Uterus (tissue), 4 donors: ENCODE data around the gene FYCO1. TPM values are rescaled to one million over a fixed set of nuclear protein-coding genes. Genes with fewer than 3 reads are reported as not detected.

Source experiments
- DNase-seq, 2 donors: peaks; one replicate each; pipeline ENCODE4 v3.0.0-alpha.2; 2019 to 2020
- H3K27ac ChIP-seq, 2 donors: fragments of 200-600 bp; sonication (generic); 1 replicate in 1 of 2; 2 replicates in 1 of 2; pipeline ENCODE4 v1.5.1; 2016 to 2018
- H3K27me3 ChIP-seq, 2 donors: fragments of 200-600 bp; sonication (generic); one replicate each; pipeline ENCODE4 v1.5.1; 2018 to 2019; ENCODE audit warnings: control low read depth in 1 of 2
- H3K36me3 ChIP-seq, 2 donors: fragments of 200-600 bp; sonication (generic); one replicate each; pipeline ENCODE4 v1.5.1; 2019; ENCODE audit warnings: control low read depth in 1 of 2
- H3K4me1 ChIP-seq, 2 donors: fragments of 200-600 bp; sonication (generic); one replicate each; pipeline ENCODE4 v1.5.1; 2018 to 2019; ENCODE audit warnings: control low read depth in 1 of 2
- H3K4me3 ChIP-seq, 2 donors: fragments of 200-600 bp; sonication (generic); 1 replicate in 1 of 2; 2 replicates in 1 of 2; pipeline ENCODE4 v1.5.1; 2018 to 2019; ENCODE audit warnings: mild to moderate bottlenecking in 1 of 2
- H3K9me3 ChIP-seq, 2 donors: fragments of 200-600 bp; sonication (generic); one replicate each; pipeline ENCODE4 v1.5.1; 2019; ENCODE audit warnings: control low read depth in 1 of 2
- POLR2A ChIP-seq, 2 donors: fragments of 450-650 bp; IDR thresholded peaks; one replicate each; pipeline ENCODE4 v1.6.1; 2016; ENCODE audit warnings: antibody characterized with exemption in 2 of 2, mild to moderate bottlenecking in 1 of 2, moderate library complexity in 1 of 2
- intact Hi-C: fragments of 100-400 bp; cut with DNase I; formaldehyde crosslinking; loops from one replicate; pipeline ENCODE4 v1.15.1; 2023; ENCODE audit warnings: low total_unique reads
- total RNA-seq, 4 donors: library from RNA; depleted of rRNA in 3 of 4; stranded (reverse); fragments of >200 nt in 3 of 4; gene quantifications; one replicate each; pipeline versions ENCODE4 v1.1.0 to v1.2.4, GENCODE V29; 2014 to 2023
- TF ChIP-seq, protein P1 (sequence below), 4 experiments: fragments of 200-600 bp in 2 of 4; fragments of 450-650 bp in 2 of 4; sonication (generic) in 2 of 4; IDR thresholded peaks; one replicate each; pipeline ENCODE4 v1.5.1; 2016 to 2019; ENCODE audit warnings: antibody characterized with exemption in 4 of 4, mild to moderate bottlenecking in 2 of 4, moderate library complexity in 1 of 4
- donor health status: DM: yes; HTN: yes; CAD: no.

The FYCO1 gene
- total RNA-seq, 4 donors from 2014 or later: 16.5 to 74.4 (median 27.8) TPM

DNA sequence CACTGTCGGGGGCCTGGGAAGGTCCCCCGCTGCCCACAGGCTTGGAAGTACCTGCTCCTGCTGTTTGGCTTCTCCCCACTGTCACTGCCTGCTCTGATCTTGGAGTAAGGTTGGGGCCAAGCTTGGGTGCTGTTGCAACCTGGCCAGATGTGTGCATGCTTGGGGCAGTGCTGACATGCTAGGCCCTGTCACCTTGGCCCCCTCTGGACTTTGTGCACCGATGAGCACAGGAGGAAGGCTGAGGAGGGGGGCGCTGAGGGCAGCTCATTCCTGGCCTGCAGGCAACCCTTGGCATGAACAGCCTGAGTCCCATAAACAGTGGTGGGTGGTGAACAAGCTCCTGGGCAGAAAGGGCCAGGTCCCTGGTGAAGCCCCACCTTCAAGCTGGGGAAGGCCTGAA, 35.6 kb upstream of the FYCO1 start:
- no peaks in the 10 kb centered on the region for H3K9me3 ChIP-seq
- no peaks in the 10 kb centered on the region for H3K36me3 ChIP-seq
- DNase-seq: no peak
- no peaks in the 10 kb centered on the region for H3K27me3 ChIP-seq
- H3K4me3 ChIP-seq: no peak overlapping the region
- H3K27ac ChIP-seq: no peak overlapping the region
- intact Hi-C loops: no loop called here
- H3K4me1 ChIP-seq: no peaks in the 10 kb centered on the region
- TF ChIP-seq, protein P1, sequence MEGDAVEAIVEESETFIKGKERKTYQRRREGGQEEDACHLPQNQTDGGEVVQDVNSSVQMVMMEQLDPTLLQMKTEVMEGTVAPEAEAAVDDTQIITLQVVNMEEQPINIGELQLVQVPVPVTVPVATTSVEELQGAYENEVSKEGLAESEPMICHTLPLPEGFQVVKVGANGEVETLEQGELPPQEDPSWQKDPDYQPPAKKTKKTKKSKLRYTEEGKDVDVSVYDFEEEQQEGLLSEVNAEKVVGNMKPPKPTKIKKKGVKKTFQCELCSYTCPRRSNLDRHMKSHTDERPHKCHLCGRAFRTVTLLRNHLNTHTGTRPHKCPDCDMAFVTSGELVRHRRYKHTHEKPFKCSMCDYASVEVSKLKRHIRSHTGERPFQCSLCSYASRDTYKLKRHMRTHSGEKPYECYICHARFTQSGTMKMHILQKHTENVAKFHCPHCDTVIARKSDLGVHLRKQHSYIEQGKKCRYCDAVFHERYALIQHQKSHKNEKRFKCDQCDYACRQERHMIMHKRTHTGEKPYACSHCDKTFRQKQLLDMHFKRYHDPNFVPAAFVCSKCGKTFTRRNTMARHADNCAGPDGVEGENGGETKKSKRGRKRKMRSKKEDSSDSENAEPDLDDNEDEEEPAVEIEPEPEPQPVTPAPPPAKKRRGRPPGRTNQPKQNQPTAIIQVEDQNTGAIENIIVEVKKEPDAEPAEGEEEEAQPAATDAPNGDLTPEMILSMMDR (IDR thresholded peaks at IDR 0.05): no peak
- TF ChIP-seq POLR2A (IDR thresholded peaks at IDR 0.05): no peak

- intact Hi-C loops: no loop called here
- DNase-seq: no peak
- H3K36me3 ChIP-seq: no peaks in the 10 kb centered on the region
- H3K9me3 ChIP-seq: no peaks in the 10 kb centered on the region
- no peak for TF ChIP-seq POLR2A (IDR thresholded peaks at IDR 0.05)
- TF ChIP-seq, protein P1 (IDR thresholded peaks at IDR 0.05): no peak
- H3K27ac ChIP-seq: no peak overlapping the region
- no peaks in the 10 kb centered on the region for H3K27me3 ChIP-seq
- no peak overlapping the region for H3K4me3 ChIP-seq
- H3K4me1 ChIP-seq: no peaks in the 10 kb centered on the region
Observed at GRCh38 chr3:46030626-46031025, 35.0 kb upstream of the FYCO1 start.

DNA sequence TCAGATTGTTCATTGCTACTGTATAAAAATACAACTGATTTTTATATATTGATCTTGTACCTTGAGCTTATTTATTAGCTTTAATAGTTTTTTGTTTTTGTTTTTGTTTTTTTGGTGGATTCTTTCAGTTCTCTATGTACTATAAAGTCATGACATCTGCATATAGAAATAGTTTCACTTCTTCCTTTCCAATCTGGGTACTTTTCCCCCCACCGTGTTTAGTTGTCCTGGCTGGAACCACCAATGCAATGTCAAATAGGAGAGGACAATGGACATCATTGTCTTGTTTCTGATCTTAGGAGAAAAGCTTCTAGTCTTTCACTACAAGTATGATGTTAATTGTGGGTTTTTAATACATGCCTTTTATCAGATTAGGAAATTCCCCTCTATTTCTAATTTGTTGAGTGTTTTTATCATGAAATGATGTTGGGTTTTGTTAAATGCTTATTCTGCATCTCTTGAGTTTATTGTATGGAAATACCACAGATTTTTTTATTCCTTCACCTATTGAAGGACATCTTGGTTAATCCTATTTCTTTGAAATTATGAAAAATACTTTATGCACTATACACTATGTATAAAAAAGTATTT, 34.4 kb upstream of the FYCO1 start:
- intact Hi-C loops: no loop called here

GRCh38 chr3:46027736-46028397, 32.2 kb upstream of the FYCO1 start:
- Histone ChIP-seq H3K36me3 (no peaks in the 10 kb centered on the region), H3K27ac (no peak overlapping the region), H3K4me1 (no peaks in the 10 kb centered on the region), H3K27me3 (no peaks in the 10 kb centered on the region), H3K9me3 (no peaks in the 10 kb centered on the region), H3K4me3 (no peak overlapping the region)
- TF ChIP-seq, protein P1 (IDR thresholded peaks at IDR 0.05): no peak
- TF ChIP-seq POLR2A (IDR thresholded peaks at IDR 0.05): no peak
- intact Hi-C loops: no loop called here
- no peak for DNase-seq

More for the DNA sequence above, 34.4 kb upstream of the FYCO1 start:
- DNase-seq: no peak
- no peaks in the 10 kb centered on the region for H3K9me3 ChIP-seq
- no peaks in the 10 kb centered on the region for H3K36me3 ChIP-seq
- no peak for TF ChIP-seq POLR2A (IDR thresholded peaks at IDR 0.05)
- no peaks in the 10 kb centered on the region for H3K4me1 ChIP-seq
- no peaks in the 10 kb centered on the region for H3K27me3 ChIP-seq
- H3K4me3 ChIP-seq: no peak overlapping the region
- no peak overlapping the region for H3K27ac ChIP-seq

GRCh38 chr3:46027021-46027705, 31.5 kb upstream of the FYCO1 start, which contains the start of gene XCR1:
TSS of gene XCR1 (minus strand) at chr3:46027483. CDS start at chr3:46021947, 5,536 bp downstream.
- H3K27me3 ChIP-seq: no peaks in the 10 kb centered on the region
- intact Hi-C loops: no loop called here
- no peaks in the 10 kb centered on the region for H3K4me1 ChIP-seq
- no peak for DNase-seq
- H3K27ac ChIP-seq: no peak within 1 kb of the TSS
- H3K36me3 ChIP-seq: no peaks in the 10 kb centered on the region
- no peaks in the 10 kb centered on the region for H3K9me3 ChIP-seq
- no peak within 1 kb of the TSS for H3K4me3 ChIP-seq
- TF ChIP-seq POLR2A (IDR thresholded peaks at IDR 0.05): no peak
- TF ChIP-seq, protein P1 (IDR thresholded peaks at IDR 0.05): no peak
